ENCODE data around the gene CCNL2.

DNA sequence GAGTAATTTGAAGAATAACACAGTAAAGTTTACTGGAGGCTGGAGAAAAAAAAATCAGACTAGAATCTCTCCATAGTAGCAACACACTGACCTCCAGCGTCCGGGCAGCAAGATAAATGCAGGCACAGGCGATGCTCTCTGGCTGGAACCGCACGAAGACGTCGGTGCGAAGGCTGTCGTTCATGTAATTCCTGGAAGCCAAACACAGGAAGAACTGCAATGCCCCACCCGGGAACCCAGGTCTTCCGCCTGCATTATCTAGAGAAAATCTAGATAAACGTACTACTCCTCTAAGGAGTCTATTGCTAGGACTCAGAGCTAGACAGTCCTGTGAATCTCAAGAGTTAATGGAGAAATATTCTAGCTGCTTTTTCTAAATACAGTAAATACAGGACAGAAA lies 8.5 kb downstream of the CCNL2 start:
- TF ChIP-seq, protein P1, sequence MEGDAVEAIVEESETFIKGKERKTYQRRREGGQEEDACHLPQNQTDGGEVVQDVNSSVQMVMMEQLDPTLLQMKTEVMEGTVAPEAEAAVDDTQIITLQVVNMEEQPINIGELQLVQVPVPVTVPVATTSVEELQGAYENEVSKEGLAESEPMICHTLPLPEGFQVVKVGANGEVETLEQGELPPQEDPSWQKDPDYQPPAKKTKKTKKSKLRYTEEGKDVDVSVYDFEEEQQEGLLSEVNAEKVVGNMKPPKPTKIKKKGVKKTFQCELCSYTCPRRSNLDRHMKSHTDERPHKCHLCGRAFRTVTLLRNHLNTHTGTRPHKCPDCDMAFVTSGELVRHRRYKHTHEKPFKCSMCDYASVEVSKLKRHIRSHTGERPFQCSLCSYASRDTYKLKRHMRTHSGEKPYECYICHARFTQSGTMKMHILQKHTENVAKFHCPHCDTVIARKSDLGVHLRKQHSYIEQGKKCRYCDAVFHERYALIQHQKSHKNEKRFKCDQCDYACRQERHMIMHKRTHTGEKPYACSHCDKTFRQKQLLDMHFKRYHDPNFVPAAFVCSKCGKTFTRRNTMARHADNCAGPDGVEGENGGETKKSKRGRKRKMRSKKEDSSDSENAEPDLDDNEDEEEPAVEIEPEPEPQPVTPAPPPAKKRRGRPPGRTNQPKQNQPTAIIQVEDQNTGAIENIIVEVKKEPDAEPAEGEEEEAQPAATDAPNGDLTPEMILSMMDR (IDR thresholded peaks at IDR 0.05), result no peak
- TF ChIP-seq POLR2A (IDR thresholded peaks at IDR 0.05) (no peak), POLR2AphosphoS5 (IDR thresholded peaks at IDR 0.05) (no peak)

Measured in upper lobe of left lung (tissue), 4 donors.